GM18507 (cell line): ENCODE measurements around the gene RNLS.
"Not testable (repeated sequence)": the region's sequence is repeated elsewhere in the genome, so short reads cannot be mapped to it uniquely, and the experiment has no call there.

Experiments
- DNase-seq: peaks from one replicate; pipeline ENCODE4 v3.0.0; 2011; ENCODE audit warnings: low read depth; ENCODE audit not compliant: insufficient read length; ENCODE audit errors: extremely low spot score
- FAIRE-seq: peaks from 2 replicates; lab custom pipeline; 2011; peaks lifted over from hg19 to GRCh38; lab: Jason Lieb, UNC

The RNLS gene

GRCh38 chr10:88372881-88373592 lies 210.1 kb downstream of the RNLS start:
- no peak for FAIRE-seq
- no peak for DNase-seq

DNA sequence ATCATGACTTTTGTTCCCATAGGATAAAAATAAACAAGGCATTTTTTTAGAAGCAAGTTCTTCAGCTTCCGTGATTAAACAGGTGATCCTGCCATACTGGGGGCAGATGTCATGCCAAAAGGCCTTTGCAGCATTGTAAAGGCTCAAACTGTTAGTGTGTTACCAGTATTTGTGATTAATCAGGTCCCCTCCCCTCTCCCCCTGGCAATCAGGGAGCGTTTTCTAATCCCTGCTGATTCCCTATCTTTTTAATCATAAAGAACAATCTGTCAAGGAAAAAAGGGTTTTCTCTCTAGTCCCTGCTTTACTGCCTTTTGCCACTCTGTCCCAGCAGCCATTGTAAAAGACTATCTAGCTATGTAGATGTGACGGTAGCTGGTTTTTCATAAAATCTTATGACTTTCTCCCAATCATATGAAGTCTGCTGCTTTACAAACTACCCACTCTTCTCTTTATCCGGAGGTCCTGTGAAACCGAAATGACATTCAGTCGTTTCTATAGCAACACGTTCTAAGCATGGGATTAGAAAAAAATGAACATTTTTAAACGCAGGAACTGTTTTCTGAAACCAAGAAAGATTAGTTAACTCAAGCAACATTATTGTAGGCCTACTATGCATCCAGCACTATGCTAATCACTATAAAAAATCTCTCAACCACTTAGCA lies 210.9 kb downstream of the RNLS start:
- no peak for DNase-seq
- FAIRE-seq, result no peak

GRCh38 chr10:88370713-88371112 lies 212.4 kb downstream of the RNLS start:
- DNase-seq (no peak), FAIRE-seq (no peak)

DNA sequence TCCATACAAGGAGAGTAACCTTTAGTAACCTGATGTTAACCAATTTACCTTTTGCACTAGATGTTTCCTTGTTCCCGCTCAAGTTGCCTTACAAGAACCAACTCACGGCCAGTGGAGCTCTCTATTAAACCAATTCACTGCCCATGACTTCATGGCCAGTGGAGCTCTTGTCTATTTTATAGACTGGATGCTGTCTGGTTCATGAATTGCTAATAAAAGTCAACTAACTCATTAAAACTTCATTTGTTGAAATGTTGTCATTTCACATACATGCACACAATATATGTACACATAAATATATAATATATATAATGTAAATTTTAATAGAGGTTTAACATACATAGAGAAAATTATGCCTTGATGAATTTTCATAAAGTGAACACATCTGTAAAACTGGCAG lies 216.3 kb downstream of the RNLS start:
- DNase-seq (no peak), FAIRE-seq (no peak)

GRCh38 chr10:88361995-88362807 lies 220.9 kb downstream of the RNLS start:
- FAIRE-seq, result no peak
- DNase-seq, result no peak

DNA sequence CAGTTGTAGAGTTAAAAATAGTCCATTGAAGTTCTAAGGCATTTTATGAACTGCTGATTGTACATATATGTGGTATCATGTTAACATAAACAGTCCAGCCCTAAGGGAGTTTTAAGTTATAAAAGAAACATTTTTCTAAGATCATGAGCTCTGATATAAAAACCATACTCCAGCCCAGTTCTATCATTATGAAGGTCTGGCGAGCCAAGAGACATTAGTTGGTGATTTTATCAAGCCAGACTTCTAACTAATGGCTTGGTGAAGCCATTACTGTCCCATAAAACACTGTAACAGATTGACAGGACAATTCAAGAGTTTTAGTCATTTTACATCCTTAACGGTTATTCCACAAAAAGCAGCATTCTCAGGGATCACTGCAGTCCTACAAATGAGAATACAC lies 221.6 kb downstream of the RNLS start:
- FAIRE-seq (no peak), DNase-seq (no peak)

GRCh38 chr10:88355750-88356149 lies 227.4 kb downstream of the RNLS start:
- not testable (repeated sequence) for DNase-seq, FAIRE-seq

- FAIRE-seq (no peak), DNase-seq (no peak)
Measured at GRCh38 chr10:88347597-88348304, 235.4 kb downstream of the RNLS start.

DNA sequence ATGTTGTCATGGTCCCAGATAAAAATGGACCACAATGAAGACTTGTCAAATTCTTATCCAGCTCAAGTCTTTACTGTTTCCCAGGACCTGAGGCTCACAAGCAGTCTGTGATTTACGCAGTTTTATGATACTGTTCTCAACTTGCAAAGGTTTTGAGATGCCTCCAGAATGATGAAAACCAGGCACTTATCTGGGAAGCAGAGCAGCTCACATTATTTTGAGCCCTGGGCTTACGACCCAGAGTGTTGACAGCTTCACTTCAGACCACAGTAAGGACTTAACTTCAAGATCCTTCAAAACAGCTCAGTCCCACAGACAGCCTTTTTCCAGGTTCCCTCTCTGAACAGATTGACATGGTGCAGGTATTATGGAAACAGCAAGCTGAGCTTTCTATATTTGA lies 236.1 kb downstream of the RNLS start:
- DNase-seq, result no peak
- FAIRE-seq, result no peak

- DNase-seq (no peak), FAIRE-seq (no peak)
Measured at GRCh38 chr10:88346144-88346977, 236.8 kb downstream of the RNLS start.

DNA sequence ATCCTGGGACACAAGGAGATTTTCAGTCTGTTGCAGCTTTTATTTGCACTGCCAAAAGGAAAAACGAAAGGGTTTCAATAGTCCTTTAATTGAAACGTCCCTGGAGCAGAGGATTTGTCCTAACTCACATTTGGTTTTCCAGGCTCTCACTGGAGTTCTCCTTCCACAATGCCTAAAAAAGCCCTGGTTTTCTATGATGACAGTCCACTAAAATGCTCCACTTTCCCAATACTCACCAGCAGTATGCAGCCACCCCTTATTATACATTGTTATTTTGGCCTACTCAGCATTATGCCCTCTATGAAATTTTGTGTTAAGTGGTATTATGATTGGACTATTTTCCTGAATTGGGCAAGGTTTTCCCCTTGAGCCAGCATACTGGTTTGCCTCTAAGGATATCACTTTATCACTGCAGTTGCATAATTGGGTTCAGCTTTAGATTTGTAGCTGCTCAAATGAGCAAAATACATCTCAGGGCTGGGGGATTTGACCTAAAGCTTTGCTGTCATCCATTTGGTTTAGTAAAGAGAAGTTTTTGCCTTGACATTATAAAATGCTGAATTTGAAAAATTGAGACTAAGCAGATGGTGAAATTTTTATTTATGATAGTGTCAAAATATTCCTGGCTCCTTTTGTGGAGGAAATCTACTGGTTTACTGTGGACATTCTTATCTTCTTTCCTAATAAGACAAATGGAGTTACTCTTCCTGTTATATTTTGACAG lies 239.2 kb downstream of the RNLS start:
- FAIRE-seq (no peak), DNase-seq (no peak)

GRCh38 chr10:88342733-88343310 lies 240.3 kb downstream of the RNLS start:
- DNase-seq (no peak), FAIRE-seq (no peak)

DNA sequence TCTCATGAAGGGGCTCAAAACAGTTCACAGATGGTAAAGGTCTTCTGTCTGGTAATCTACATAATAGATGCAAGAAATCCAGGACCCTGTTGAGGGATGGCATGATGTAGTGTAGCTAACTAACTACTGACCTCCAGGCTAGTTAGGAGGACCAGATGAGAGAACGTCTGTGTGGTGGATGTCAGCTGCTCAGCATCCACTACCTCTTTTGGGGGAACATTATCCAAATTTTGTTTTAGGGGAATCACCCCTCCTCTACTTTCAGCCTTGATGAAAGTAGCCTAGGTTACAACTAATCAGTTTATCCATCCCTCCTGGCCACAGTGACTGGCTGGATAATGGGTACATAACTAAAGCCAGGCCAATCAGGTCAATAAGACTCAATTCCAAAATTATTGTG lies 246.0 kb downstream of the RNLS start:
- peak; percentile 36 for FAIRE-seq
- no peak for DNase-seq

DNA sequence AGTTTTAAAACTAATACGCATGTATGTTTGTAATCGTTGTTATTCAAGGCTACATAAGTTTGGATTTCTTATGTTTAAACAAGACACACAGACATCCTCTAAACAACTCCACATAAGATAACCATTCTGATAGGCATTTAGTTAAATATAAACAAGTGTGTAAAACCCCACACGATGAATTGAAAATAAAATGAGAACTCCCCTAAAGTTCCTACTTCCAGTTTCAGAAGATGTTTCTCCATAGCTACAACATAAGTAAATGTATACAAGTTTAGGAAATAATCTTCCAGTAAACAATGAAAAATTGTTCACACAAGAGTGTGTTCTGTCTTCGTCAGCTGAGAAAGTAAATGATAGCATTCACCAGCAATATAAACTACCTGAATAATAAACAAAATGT lies 246.8 kb downstream of the RNLS start:
- FAIRE-seq, result peak; percentile 67

DNA sequence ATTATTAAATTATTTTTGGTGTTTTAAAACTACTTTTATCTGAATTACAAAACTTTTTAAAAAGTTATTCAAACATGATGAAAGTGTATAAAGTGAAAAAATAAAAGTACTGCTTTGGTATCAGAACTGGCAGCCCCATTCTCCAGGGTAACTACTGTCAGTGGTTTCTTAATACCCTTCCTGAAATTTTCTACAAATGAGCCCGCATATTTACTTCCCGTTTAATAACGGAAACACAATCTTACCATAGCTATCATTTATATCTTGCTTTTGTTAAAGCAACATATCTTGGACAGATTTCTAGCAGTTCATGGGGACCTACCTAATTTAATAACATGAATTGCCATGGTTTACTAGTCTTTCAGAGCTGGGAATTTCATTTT lies 249.9 kb downstream of the RNLS start:
- no peak for DNase-seq
- FAIRE-seq, result no peak

More for the DNA sequence above, 246.8 kb downstream of the RNLS start:
- DNase-seq, result no peak

DNA sequence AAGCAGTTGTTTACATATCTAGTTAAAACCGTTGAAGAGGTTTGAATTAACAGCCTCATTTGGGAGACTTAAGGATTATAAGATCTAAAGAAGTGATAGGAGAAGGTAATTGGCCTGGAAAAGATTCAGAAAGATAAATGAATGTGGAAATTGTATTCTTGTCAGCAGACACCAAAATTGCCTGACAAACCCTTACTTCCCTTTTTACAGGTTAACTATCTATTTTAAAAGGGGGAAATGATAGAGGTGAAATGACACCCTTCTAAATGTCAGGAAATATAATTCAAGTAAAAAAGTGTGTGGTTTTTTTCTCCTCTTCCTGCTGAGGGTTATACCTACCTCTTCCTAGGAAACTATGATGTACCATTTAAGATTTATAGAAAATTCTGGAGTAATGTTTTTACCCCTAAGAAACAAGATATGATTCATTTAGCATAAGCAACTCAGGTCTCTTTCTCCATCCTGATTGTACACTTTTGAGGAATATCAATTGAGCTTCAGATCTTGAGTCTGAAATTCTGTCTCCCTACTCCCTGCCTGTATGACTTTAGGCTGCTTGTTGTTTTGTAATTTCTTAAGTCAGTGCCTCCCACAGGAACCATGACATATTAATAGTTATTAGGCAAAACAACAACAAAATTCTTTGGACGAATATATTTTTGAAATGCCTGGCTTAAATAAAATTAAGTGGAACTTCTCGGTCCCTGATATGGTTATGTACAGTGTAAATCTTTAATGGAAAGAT lies 250.4 kb downstream of the RNLS start:
- FAIRE-seq (peak; percentile 74), DNase-seq (no peak)

DNA sequence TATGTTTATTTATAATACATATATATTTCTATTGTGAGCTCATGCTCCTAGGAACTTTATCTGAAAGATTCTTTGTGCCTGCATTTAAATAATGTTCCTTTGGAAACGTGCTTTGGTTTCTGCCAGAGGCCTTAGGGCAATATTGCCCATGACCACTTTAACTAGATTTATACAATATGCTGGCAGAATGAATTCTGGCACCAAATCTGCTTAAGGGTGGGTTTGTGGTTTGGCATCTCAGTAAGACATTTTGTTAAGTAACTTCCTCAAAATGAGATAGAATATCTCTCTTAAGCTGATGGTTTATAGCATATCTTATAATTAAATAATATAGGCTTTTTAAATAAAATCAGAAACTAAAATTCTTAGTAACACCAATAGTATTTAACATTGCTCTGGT lies 252.9 kb downstream of the RNLS start:
- FAIRE-seq (no peak), DNase-seq (no peak)
